Fibroblast of skin of left quadriceps (primary cell): Measurements from ENCODE around the gene HMGXB4.

ENCODE experiments used
- DNase-seq, 2 experiments: peaks; one replicate each; pipeline ENCODE4 v3.0.0-alpha.2; 2013; ENCODE audit warnings: low read depth in 2 of 2

Gene HMGXB4

DNA sequence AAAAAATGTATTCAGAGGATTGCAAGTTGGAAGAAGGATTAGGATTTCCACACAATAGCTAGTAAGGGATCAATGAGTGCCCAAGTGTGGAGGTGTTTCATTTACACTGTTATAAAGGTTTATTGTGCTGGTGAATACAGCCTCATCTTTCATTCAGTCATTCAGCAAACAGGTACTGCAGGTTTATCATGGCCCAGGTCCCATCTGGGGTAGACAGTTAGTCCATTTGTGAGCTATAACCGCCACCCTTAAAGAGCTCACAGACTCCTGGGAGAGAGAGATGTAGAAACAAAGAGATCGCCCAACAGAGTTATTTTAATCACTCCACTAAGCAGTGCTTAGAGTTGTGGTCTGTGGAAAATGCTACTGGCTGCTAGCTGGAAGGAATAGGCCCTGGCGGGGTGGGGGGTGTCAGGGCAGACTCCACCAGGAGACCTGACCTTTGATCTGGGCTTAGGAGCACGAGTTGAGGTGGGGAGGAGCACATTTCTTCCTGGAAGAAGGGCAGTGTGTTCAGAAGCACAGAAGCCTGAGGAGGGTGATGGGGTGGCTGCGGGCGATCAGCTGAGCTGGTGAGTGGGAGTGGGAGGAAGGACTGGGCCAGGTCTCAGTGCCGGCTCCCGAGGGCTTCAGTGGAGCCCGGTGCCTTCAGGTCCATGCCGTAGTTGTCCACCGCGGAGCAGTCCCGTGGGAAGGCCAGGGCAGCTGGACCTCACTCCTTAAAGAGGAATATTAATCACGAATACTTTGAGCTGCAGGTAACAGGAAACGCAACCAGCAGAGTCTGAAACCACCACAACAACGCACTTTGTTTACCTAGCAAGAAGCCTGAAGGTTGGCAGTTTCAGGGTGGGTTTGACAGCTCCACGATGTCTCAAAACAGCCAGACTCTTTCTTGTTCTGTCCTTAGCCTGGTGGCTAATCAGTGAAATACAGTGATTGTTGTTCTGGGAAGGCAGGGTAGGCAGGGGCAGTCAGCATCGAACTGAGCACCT, 53.6 kb downstream of the HMGXB4 start:
- no peak for DNase-seq

DNA sequence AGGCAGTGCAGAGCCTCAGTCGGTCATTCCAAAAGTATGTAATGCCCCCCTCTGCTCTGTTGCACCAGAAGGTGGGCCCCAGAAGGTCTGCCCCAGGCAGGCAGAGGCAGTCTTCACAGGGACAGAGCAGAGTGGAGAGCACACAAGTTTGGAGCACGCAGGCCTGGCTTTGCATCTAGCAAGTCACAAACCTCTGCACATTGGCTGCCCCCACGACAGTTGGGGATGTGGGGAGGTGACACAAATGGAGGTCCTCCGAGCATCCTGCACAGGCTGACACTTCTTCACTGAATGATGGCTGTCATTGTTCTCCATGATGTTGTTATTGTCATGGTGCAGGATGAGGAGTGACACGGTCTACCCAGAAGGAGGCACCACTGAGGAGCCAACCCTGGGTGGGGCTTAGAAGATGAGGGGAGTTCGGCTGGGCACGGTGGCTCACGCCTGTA, 54.3 kb downstream of the HMGXB4 start:
- no peak for DNase-seq

DNA sequence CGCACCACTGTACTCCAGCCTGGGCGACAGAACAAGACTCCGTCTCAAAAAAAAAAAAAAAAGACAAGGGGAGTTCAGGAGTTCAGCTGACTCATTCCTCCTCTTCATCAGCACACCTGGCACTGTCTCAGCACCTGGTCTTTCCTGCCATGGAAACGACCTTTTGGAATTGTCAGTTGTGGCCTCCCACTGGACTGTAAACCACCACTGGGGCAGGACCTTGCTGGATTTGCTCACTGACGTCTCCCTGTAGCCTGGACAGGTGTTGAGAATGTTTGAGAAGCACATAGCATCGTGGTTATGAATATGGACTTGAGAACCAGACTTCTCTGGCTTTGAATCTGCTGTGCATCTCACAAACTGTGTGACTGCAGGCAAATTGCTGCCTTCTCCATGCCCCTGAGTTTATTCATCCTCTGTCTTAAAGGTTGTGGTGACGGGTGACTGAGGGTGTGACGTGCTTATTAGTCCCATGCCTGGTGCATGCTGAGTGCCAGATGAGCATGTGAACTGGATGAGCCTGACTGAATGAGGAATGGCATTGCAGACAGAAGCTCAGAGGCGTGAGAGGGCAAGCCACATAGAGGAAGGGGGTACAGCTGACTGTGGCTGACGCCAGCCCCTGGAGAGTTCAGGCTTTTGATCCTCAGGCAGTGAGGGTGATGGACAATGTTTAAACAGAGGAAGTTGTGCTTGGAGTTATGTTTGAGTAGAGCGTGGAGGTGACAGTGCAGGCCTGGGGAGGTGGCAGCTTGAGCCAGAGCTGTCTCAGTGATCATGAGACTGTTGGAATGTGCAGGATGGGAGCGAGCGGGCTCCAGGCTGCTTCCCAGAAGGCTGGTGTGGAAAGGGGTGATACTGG, 55.1 kb downstream of the HMGXB4 start:
- no peak for DNase-seq

DNA sequence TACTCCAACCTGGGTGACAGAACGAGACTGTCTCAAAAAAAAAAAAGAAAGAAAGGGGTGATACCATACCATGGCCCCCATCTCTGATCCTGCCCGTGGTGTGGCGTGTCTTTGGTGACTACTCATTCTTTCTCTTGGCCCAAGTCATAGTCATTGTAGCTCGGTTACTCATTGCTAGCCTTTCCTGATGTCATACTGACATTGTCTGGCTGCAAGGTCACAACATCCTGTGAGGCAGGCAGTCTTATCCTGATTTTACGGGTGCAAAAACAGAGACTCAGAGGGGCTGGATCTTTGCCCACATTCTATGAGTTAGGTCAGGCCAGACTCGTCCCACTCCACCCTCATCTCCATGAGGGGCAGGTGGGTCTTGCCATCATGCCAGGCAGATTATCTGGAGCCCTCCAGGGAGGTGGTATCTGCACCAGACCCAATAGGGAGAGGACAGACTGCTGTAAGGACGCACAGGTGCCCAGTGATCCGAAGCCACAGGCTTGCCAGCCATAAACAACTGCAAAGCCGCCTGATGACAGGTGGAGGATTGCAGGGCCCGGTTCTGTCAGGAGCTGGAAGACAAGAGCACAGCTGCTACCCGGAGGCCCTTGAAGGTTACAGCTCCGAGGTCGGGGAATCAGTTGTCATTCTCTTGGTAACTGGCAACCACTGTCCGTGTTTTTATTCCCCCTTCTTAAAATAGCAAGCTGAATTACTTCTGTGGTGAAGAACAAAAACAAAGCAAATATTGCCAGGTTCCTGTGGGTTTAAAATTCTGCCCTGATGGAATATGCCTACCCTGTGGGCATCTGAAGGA, 56.2 kb downstream of the HMGXB4 start:
- DNase-seq, result no peak

DNA sequence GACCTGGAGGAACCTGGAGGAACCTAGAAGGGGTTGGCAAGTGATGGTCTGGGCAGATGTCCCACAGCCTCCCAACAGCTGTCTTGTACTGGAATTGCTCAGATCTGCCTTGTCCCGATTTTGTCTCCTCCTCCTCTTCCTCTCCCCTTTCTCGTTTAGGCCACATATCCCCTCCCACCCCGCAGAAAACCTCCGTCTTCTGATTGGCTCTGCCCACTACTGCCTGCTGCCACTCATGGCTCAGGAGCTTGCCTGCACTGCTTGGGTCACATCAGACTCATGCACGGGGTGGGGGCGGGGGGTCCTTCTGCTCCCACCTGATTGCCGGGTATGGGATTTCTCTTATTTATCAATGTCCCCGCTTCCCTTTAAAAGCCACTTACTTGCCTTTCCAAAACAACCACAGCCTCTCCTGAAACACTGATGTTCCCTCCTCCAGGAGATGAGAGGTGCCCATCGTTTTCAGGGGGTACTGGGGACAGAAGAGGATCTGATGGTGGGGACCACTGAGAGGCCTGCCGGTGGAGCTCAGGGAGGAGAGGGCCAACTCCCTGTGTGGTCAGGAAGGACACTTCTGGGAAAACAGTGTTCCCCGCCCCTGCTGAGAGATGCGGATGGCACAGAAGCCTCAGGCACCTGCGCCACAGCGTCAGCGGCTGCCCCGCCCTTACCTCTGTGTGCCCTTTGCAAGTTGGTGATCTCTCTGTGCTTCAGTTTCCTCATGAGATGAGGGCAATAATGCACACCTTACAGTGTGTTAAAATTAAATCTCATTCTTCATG, 57.1 kb downstream of the HMGXB4 start:
- no peak for DNase-seq

DNA sequence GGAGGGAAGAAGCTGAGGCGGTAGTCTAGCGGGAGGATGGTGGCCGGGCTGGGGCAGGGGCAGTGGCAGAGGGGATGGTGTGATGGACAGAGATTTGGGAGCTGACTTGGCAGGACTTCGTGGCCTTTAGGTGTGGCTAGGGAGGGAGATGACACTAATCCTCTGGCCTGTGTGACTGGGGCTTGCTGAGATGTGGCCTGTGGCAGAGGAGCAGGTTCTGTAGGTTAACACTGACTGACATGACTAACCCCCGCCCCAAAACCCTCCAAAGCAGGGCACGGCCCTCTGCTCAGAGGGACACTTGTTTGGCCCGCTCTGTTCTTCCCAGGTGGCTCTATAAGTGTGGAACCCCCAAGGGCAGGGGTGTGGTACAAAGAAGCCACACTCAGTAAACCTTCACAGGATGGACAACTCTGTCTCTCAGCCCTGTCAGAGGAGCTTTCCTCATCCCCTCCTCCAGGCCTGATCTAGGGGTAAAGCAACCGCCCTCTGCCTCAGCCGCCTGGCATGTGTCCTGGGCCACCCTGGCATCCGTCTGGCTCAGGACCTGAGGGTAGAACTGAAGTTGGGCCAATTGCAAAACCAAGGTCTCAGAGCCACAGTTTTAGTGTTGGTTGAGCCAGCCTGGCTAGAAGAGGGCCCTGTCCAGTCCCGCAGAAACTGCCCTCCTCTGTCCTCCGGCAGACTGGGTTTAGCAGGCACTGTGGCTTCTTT, 58.0 kb downstream of the HMGXB4 start:
- DNase-seq, result no peak

DNA sequence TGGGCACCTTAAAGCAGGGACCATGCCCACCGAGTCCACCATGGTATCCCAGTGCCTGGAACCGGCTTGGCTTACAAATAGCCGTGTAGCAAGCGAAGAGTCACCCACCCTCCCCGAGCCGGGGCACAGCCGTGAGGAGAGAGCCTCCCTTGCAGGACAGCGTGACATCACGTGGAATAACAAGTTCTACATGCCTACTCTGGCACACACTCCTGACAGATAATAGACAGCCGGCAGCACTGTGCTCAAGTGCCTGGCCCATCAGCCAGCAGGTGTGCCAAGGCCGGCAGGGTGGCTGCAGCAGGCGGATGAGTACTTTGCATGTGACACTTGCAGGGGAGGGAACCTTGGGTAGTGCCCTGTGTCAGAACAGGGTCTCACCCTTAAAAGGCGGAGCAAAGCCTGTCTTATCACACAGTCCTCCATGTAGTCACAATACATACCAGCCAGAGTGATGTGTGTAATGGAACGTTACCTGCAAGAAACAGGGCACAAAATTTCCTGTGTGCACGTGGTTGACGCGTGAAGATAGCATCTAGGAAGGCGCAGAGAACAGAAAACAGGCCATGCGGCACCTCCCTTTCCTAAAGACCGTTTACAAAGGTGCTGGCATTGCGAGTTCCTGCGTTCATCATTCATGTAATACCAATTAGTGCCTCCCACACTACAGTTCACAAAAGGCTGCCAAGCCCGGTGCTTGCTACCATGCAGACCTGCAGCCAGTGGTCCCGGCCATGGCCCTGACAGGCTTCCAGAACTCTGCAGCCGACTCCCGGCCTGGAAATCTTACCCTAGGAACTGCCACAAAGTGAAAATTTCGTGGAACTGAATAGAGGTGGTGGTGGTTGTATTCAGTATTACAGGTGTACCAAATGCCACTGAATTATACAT, 58.8 kb downstream of the HMGXB4 start:
- DNase-seq, result no peak

DNA sequence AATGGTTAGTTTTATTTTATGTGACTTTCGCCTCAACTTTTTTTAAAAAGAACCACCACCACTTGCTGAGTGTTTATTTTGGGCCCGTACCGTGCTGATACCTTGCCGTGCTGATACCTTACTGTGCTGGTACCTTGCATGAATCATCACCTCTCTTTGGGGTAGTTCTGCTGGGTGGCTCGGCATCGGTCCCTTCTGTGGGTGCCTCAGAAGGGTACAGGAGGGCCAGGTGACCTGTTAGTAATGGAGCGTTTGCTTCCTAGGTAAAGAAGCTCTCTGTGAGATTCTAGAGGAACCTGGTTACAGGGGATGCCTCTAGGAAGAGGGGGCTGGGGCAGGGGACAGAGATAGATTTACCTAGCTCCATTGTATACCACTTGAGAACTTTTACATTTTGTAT, 59.5 kb downstream of the HMGXB4 start:
- DNase-seq, result no peak

DNA sequence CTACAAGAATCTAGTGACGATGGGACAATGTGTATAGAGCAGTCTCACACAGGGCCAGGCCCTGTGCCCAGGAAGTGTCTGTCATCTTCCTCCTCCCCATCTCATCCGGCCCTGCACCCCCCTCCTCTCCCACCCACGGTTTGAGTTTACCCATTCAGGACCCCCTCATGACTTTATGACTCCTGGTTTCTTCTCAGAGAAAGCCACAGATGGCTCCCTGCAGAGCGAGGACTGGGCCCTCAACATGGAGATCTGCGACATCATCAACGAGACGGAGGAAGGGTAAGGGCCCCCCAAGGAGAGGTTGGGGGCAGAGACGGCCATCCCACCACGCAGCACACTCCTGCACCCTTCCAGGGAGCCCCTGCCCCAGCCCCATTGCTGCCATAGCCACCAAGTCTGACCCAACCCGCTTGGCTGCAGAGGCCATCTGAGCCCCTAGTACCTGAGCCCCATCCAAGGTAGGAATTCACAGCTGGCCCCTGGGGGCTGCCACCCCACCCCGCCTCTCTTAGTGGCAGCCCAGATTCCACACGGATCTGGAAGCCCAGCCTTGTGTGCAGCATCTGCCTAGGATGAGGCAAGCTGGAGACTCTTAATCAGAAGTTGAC, 60.5 kb downstream of the HMGXB4 start:
- DNase-seq, result no peak

DNA sequence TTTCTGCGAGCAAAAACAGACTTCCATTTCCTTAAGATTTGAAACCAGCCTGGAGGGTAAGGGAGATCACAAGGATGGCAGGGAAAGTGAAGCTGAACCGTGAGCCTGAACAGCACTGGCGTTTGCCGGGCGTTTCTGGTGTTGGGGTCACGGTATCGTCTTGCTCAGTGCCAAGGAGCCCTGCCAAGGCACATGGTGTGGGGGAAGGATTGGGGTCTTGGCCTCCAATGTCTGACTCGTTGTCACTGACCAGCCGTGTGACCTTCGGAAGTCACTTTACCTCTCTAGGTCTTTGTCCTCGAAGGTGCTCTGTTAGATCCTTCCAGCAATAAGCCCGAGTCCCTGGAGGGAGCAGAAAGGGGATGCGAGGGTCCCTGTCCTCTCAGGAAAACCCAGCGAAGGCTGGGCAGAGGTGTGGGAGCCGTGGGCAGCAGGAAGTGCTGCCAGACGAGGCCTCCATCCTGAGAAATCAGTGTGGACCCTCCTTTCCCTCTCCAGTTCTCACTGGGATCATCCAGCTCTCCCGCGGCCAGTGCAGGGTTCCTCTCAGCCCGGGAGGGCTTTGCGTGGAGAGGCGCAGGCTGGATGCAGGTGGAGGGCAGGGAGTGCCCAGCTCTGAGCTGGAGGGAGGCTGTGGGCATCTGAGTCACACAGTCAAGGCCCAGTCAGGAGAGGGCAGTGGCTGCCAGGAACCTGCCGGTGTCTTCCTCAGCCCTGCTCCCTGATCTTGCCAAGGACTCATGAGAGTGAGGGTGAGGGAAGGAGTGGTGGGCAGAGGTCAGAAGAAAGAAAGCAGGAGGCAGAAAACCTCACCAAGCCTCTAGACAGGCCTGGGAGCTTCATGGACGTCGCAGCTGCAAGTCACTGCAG, 61.3 kb downstream of the HMGXB4 start:
- no peak for DNase-seq

DNA sequence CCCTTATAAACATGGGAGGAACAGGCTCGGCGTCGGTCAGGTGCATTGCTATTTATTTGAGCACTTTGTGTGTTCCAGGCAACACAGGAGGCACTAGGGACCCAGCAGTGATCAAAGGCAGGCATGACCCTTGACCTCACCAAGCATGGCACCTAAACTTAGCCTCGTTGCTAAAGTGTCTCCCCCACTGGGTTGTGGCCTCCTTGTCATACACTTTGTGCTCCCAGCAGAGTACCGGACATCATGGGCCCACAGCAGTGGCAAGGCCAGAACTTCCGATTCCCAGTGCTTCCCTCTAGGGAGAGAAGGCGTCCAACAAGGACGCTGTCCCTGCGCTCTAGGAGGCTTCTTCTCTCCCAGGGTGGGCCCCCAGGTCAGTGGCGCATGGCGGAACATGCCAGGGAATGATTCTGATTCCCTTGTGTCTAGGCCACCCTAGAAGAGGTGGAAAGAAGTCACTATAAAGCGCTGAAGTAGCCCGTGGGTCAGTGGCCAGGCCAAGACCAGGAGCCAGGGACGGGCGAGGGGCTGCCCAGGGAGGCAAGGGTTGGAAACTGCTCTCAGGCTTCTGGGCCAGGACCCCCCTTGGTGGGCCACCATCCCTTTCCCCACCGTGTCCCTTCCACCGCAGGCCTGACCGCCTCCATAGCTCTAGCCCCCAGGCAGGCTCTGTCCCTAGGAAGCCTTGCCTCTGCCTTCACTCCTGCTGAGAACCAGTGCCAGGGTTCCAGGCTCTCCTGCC, 62.1 kb downstream of the HMGXB4 start:
- no peak for DNase-seq

DNA sequence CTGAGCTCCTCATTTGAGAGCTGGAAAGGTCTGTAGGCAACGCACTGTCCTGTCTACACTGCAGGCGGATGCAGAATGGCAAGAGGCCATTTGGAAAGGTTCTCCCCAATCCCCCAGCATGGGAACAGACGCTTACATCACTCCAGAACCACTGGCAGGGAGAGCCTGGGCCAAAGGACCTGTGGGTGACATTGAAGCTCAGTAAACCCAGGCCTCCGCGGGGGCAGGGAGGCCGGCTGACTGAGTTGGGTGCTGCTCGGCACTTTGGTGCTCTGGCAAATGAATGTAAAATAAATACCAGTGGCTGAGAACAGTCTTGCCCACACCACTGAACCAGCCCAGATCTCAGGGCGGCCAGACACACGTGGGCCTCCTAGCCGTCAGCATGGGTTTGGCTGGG, 64.8 kb downstream of the HMGXB4 start:
- DNase-seq, result no peak

DNA sequence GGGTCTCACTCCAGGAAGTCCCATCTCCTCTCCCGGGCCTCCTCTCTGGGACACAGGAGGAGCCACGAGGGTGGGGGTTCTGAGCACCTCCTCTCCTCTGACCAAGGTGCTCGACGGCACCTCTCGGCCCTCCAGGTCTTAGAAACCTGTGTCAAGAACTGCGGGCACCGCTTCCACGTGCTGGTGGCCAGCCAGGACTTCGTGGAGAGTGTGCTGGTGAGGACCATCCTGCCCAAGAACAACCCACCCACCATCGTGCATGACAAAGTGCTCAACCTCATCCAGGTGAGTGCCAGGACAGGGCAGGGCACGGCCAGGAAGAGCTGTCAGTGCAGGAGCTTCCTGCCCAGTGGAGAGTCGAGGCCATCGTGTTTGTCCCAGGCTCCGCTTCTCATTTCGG, 65.6 kb downstream of the HMGXB4 start:
- no peak for DNase-seq

DNA sequence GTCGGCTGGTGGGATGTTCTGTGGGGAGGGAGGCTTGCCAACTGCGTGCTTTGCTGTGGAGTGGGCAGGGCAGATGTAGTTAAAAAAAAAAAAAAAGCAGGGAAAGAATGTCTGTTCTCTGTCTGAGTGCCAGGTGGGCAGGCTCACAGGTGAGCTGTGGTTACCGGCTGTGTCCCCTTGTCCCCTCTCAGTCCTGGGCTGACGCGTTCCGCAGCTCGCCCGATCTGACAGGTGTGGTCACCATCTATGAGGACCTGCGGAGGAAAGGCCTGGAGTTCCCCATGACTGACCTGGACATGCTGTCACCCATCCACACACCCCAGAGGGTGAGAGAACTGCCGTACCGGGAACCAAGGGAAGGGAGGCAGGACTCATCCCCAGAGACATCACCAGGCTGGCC, 66.0 kb downstream of the HMGXB4 start:
- DNase-seq, result no peak

DNA sequence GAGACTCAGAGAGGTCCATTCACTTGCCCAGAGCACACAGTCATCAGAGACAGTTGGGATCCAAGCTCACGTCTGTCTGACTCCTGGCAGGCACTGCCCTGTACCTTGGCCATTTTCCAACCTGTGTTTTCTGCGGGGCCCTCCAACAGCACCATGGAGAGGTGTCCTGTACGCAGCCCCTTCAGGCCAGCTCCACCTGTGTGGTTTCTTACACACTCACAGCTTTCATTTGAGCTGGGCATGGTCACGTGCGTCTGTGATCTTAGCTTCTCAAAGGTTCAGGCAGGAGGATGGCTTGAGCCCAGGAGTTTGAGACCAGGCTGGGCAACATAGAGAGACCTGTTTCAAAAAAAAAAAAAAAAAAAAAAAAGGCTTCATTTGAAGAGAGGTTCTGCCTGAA, 66.8 kb downstream of the HMGXB4 start:
- no peak for DNase-seq

DNA sequence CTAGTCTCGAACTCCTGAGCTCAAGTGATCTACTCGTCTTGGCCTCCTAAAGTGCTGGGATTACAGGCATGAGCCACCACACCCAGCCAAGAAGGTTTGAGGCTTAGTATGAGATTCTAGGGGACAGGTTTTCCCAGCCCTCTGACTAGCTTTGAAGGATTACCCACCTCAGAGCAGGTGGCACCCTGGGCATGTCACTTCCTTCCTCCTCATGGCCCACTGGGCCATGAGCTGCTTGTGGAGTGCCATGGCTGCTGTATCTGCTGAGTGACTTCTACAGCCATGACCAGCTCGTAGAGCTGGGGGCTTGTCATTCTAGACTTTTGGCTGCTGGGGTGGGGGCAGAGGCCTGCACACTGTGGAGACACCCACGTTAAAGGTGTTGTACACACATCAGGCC, 67.5 kb downstream of the HMGXB4 start:
- no peak for DNase-seq

DNA sequence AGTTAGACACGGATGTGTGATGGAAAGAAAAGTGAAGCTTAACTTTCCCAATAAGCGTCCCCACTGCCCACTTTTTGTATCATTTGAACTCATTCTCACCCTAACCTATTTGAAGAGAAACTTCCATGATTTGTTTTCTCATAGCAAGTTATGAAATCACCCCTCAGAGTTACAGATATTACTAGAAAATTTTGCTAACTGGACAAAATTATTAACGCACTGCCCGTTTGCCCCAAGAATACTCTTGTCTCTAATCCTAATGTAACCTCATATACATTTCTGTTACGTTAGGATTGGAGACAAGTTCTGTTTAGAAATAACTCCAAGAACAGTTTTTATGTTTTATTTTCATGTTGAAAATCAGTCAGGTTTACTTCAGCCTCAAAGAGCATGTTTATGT, 67.9 kb downstream of the HMGXB4 start:
- DNase-seq, result no peak
